CD4-positive, alpha-beta T cell treated with Interferon alpha-2 for 1 hour (primary cell): ENCODE results near the gene RACK1.
A peak's percentile ranks its signal among the peaks of the same experiment; 100 is the strongest.

Experiments
- DNase-seq, 2 donors: peaks; one replicate each; pipeline ENCODE4 v3.0.0-alpha.2; 2020 to 2022

Gene RACK1

GRCh38 chr5:181259283-181259682, 15.6 kb upstream of the RACK1 start:
- no peak for DNase-seq

GRCh38 chr5:181258576-181258975, 14.9 kb upstream of the RACK1 start:
- no peak for DNase-seq

DNA sequence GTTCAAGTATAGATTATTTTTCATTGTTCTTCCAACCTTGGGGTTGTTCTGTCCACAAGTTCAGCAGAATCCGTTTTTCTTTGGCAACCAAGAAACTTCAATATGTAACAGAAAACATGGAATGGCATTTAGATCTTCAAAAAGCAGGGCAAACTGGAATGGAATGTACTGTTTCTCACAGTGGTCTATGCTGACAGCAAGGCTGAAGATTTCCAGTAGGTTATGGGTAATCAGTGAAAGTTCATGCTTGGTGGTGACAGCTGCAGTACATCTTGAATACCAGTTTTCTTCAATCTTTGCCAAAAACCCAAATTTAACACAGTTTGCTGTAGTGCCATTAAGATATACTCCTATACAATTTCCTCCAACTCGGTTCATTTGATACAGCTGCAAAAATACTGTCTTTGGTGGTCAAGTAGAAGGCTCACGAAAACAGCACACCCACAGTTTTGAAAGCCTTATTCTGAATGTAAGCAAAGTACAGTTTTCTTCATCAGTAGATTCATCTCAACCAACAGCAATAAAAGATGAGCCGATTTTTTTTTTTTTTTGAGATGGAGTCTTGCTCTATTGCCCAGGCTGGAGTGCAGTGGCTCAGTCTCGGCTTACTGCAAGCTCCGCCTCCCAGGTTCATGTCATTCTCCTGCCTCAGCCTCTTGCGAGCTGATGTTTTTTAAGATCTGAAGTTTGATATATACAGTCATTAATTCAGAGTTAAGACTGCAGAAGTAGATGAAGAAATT, 12.3 kb upstream of the RACK1 start:
- no peak for DNase-seq

- no peak for DNase-seq
Observed at GRCh38 chr5:181255276-181255675, 11.6 kb upstream of the RACK1 start.

DNA sequence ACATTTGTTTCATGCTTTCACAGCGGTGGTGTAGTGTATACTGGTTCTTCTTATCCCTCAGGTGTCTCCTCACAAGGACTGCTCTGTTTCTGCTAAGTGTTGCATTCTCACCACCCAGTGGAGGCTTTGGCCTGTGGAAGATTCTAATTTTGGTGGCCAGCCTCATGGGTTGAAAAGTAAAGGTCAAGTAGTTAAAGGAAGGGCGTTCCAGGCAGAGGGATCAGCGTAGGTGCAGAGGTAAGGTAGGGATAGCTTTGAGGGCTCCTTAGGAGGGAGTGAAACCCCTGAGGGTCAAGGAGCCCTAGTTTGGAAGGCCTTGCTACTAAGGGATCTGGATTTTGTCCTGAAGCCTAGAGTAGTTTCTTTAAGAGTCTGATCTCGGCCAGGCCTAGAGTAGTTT, 4.6 kb upstream of the RACK1 start:
- DNase-seq, result no peak

- peak; percentile 57 to 76 for DNase-seq
Observed at GRCh38 chr5:181246276-181247049, 2.8 kb upstream of the RACK1 start.

- no peak for DNase-seq
Observed at GRCh38 chr5:181245427-181246275, 1.9 kb upstream of the RACK1 start.

GRCh38 chr5:181243018-181243563, 615 bp downstream of the RACK1 start:
- peak in 1 of 2 donors; percentile 24 for DNase-seq

DNA sequence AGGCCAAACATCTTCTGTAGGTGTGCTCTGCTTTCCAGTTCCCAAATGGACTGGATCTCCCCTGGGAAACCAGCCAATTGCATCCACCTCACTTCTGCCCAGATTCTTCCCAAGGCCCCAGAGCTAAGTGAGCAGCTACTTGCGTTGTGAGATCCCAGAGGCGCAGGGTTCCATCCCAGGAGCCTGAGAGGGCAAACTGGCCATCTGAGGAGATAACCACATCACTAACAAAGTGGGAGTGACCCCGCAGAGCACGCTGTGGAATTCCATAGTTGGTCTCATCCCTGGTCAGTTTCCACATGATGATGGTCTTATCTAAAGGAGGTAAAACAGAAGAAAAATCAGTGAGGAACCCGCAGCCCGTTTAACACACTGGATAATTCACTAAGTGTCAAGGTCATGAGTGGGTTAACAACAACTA, 1.7 kb downstream of the RACK1 start:
- no peak for DNase-seq

DNA sequence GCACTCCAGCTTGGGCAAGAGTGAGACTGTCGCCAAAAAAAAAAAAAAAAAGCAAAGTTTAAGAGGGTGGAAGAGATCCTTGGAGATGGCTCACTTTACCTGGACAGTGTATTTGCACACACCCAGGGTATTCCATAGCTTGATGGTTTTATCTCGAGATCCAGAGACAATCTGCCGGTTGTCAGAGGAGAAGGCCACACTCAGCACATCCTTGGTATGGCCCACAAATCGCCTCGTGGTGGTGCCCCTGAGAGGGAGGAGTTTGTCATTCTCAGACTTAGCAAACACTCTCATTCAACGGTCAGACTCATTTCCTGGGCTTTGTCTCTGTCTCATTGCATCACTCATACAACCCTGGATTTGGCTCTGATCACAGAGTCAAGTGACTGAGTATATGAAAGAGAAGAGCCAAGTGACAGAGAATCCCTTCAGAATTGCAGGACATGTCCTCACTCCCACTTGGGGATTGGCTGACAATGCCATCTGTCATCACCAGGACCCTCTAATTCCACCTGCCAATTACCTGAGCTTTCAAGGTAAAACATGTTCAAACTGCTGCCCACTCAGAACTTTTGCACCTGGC, 2.2 kb downstream of the RACK1 start:
- DNase-seq, result peak; percentile 18 to 51

GRCh38 chr5:181239062-181239663, 4.5 kb downstream of the RACK1 start:
- no peak for DNase-seq

DNA sequence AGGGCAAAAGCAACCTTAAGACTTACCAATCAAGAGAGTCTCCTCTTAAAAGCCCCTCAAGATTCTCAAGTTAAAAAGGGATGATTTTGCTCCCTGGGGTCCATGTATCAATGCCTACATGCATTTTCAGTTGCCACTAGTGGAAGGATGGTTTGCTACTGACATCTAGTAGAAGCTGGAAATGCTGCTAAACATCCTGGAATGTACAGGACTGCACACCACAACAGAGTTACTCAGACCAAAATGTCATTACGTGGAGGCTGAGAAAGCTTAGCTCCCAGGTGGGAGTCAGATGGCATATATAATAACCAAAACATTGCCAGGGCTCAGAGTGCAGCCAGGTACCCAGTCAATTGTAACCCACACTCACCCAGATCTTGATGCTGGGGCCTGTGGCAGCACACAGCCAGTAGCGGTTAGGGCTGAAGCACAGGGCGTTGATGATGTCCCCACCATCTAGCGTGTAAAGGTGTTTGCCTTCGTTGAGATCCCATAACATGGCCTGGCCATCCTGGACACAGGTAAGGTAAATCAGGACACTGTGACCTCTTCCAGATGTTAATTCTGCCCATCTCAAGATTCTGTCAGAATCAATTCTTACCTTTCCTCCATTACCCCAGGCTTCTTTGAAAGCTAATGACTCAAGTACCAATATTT, 5.8 kb downstream of the RACK1 start:
- no peak for DNase-seq

GRCh38 chr5:181236954-181237641, 6.6 kb downstream of the RACK1 start:
- no peak for DNase-seq

DNA sequence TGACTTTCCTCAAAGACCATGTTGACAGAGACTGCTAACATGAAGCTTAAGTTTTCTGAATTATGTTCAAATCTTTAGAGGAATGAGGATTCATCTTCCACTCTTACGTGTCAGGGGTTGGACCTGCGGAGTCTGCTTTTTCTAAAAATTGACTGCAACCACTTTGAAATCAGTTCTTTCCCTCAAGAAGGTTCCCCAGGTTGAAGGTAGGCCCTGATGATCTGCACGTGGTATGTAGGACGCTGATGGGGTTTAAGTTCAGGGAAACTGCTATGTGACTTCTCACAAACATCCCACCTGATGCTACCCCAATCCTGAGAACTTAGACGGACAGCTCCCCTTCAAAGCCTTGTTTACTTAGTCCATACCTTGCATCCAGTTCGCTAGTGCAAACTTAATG, 7.2 kb downstream of the RACK1 start:
- DNase-seq, result no peak

GRCh38 chr5:181235689-181236366, 7.9 kb downstream of the RACK1 start:
- no peak for DNase-seq

DNA sequence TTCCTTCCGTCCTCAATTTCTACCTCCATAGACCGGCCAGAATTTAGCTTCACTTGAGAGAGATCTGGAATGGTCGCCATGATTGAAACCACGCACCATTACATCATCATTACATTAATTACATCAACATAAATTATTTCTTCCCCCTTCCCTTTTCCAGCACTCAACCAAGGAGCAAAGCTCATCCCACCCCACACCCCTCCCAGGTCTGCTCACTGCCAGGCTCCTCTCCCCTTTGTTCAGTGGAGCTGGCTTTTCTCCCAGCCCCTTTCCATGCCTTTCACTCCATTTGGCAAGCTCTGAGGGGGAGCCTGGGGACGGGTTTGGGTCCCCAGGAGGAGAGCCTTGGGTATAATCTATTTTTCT, 8.4 kb downstream of the RACK1 start:
- no peak for DNase-seq

GRCh38 chr5:181234455-181235306, 9.0 kb downstream of the RACK1 start:
- DNase-seq, result no peak

- no peak for DNase-seq
Observed at GRCh38 chr5:181233801-181234454, 9.8 kb downstream of the RACK1 start.
